Dermis microvascular lymphatic vessel endothelial cell (primary cell): ENCODE data around the gene MAGEC3. TPM values are rescaled to one million over a fixed set of nuclear protein-coding genes. Genes with fewer than 3 reads are reported as not detected.

ENCODE experiments used
- DNase-seq, 2 donors: peaks; one replicate each; pipeline versions ENCODE4 v3.0.0 to v3.0.0-alpha.2; 2010; ENCODE audit warnings: low read depth in 2 of 2
- total RNA-seq: library from RNA; depleted of rRNA; stranded (reverse); fragments of >200 nt; gene quantifications from 2 replicates; pipeline ENCODE4 v1.2.1, GENCODE V29; 2014

The MAGEC3 gene
- total RNA-seq, 1 donor from 2014 or later, result not detected

- DNase-seq, result no peak
These were observed 109.2 kb downstream of the MAGEC3 start for GRCh38 chrX:141947350-141947749.

Other genes starting within 250 kb of the MAGEC3 start
- gene SPANXA2, start 248.6 kb upstream of the MAGEC3 start, total RNA-seq, result not detected in 2 replicates
- not detected in 2 replicates for gene SPANXD, start 139.6 kb upstream of the MAGEC3 start, total RNA-seq
- gene MAGEC1, start 65.6 kb downstream of the MAGEC3 start, total RNA-seq, result not detected in 2 replicates